DMS79 treated with DMSO at 0.1 percent for 48 hours (cell line): ENCODE data around the gene RAB11FIP5.

Source experiments
- DNase-seq: peaks from one replicate; lab custom pipeline; 2025; lab: John Stamatoyannopoulos, UW

RAB11FIP5 gene

GRCh38 chr2:73111073-73112025 lies 1.4 kb downstream of the RAB11FIP5 start:
- DNase-seq = peak; percentile 24

DNA sequence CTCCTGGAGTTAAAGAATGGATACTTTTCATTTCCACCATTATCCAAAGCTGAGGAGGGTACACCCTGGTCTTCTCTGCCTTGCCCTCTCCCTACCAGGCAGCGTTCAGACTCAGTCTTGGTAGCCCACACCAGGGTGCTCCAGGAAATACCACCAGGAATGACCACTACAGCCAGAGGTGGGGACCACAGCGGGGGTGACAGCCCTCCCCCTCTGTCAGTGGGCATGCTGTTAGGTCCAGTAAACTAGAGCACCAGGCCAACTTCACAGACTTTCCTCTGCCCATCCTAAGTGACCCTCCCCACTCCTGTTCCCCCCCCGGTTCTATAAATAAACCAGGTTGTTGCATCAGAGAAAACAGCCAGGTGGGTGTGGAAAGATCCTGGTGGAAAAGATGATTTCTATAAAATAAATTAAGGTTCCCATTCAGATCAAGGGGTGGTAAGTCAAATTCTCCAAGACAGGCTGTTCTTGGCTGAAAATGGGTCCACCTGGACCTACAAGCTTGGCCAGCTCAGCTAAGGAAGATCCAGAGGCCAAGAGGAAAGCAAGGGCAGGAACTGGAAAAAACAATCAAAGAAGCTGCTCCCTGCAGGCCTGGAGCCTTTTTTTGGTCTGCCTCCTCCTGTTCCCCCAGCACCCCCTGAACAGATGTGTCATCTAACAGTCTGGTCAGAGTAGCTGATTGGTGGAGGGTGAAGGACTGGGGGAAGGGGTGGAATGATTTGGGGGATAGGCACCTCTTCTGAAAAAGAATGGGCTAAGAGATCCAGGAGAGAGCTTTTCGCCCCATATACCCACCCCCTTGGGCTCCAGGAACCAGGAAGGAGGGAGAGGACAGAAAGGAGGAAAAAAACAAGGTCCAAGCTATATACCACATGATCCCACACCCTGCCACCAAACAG lies 2.3 kb downstream of the RAB11FIP5 start:
- DNase-seq = no peak

DNA sequence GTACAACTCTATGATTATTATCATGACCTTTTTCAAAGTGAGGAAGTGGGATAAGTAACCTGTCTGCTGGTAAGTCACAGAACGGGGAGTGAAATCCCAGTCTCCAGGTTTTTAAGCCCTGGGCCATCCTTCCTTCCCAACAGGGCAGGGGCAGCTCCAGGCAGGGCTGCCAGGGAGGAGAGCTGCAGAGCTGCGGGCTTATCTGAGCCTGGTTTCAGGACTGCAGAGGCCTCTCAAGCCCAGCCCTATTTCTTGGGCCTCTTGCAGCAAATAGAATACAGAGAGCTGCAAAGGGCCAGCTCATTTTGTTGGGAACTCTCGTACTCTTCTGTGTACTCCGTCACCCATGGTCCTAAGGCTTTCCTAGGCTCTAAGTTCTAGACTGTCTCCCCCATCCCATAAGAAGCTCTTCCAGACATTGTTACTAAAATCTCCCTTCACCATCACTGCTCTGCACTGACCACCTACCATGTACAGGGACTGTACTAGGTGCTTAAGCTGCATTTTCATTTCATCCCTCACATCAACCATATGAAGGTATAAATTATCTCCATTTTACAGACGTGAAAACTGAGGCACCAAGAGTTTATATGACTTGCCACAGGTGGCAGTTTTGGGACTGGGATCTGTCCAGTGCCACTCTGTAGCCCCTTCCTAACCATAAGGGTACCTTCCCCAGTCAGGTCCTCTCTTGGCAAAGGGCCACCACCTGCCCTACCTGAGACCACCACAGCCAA lies 3.1 kb downstream of the RAB11FIP5 start:
- no peak for DNase-seq

DNA sequence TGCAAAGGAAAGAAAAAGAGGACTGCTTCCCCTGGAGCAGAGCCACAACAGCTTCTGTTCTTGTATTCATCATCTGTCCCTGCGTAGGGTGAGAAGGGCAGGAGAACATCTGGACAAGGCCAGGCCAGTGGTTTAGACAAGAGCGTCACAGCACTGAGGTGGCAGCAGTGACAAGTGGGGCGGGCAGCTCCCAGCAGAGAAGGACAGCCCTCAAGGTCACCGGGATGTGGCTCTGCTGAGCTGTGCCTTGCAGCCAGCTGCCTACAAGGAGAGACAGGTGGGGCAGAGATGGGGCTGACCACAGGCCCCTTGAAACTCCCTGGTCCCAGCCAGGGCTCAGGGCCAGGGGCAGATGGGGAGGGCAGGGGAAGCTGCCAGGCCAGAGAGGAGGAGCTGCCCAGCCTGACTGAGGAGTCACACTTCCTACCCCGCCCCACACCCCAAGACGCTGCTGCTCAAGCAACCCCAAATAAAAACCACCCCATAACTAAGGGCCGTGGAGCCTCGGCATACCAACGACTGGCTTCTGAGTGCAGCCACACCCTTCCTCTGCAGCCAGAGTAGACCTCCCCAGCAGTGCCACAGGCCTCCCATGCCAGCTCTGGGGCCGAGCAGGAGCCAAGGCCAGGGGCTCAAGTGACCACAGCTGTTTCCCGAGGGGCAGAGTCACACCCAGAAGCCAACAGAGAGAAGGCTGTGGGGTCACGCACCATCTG lies 5.4 kb downstream of the RAB11FIP5 start:
- DNase-seq = no peak

DNA sequence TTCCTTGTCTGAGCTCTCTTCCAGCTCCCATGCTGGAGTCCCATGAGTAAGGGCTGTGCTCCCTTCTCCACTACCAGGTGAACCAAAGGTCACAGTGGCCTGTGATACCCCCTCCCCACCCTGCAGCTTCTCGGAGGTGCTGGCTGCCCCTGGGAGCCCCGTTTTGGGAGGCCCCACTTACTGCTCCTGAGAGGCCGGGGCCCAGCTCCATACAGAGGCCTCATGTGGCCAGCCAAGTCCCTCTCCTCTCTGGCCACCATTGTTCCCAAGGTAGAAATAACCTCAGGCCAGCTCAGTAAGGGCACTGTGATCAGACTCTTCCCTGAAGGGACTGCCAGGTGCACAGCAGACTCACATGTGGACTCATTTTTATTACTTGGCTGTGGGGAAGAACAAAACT lies 6.0 kb downstream of the RAB11FIP5 start:
- DNase-seq = no peak

GRCh38 chr2:73105511-73105971 lies 7.2 kb downstream of the RAB11FIP5 start:
- DNase-seq = no peak

DNA sequence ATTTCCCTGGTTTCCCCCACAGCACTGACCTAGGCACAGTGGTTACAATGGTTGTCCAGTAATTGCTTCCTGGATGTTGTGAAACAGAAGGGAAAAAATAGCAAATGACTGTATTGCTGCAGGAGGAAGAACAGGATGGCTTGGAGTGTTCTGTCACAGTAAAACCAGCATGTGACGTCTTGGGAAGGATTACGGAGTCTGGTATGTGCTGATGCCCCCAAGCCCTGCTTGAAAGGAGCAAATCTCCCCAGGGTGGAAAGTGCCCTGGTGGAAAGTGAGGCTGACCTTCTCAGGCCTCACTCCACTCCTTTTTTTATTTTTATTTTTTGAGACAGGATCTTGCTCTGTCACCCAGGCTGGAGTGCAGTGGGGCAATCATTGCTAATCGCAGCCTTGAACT lies 7.8 kb downstream of the RAB11FIP5 start:
- DNase-seq = no peak

DNA sequence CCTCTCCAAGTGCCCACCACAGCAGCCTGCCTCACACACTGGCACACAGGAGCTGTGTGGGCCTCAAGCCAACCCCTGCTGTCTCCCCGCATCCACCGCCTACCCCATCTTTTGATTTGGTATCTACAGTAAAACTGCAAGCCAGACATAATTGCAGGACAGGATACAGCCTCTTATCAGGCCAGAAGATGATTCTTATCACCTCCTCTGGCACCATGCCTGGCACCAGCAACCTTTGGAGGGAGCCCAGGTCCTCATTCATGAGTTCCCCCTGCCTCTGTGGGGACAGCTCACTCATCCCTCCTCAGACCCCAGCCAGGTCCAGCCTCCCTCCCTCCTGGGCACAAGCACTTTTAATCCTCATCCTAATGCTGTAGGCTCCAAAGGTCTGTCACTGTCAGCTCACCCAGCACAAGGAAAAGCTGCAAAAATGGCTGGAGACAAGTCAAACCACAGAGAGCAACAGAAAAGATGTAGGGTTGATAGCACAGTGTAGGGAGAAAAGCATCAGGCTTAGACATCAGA lies 9.7 kb downstream of the RAB11FIP5 start:
- DNase-seq = peak; percentile 15

GRCh38 chr2:73101626-73102256 lies 11.0 kb downstream of the RAB11FIP5 start:
- DNase-seq = no peak

DNA sequence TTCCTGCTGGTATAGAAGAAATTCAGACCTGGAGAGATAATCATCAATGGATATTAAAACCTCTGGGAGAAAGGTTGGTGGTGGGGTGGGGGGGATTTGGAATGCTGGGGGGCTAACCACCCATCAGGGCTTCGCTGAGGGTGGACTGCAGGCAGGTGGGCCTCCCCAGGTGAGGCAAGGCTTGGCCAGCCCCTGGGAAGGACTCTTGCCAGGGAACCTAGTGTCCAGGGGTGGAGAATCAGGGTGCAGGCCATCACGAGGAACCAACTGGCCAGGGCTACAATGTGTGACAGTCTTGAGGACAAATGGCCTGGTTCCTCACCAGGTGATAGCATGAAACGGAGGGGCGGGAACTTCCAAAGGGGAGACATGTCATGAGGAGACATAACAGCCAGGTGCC lies 11.8 kb downstream of the RAB11FIP5 start:
- no peak for DNase-seq

DNA sequence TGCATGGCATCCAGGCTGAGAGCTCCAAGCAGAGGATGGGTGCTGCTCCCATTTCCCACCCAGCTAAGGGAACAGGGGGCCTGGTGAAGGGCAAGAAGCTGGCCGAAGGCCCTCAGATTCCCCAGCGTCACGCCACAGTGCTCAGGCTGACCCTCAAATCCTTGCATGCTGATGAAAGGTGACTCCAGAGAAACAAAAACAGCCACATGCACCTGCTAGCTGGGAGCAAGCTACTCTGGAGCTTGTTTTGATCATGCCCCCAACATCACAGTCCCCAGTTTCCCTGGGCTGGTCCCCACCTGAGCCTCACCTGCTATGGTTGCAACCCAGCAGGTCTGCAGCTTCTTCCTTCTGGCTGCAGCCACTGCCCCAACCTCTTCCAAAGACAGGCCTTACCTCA lies 13.3 kb downstream of the RAB11FIP5 start:
- DNase-seq = no peak

GRCh38 chr2:73095910-73096309 lies 16.8 kb downstream of the RAB11FIP5 start:
- DNase-seq = no peak

GRCh38 chr2:73093601-73094218 lies 19.0 kb downstream of the RAB11FIP5 start:
- DNase-seq = peak; percentile 25

- no peak for DNase-seq
These were observed 20.5 kb downstream of the RAB11FIP5 start for GRCh38 chr2:73092146-73092783.

DNA sequence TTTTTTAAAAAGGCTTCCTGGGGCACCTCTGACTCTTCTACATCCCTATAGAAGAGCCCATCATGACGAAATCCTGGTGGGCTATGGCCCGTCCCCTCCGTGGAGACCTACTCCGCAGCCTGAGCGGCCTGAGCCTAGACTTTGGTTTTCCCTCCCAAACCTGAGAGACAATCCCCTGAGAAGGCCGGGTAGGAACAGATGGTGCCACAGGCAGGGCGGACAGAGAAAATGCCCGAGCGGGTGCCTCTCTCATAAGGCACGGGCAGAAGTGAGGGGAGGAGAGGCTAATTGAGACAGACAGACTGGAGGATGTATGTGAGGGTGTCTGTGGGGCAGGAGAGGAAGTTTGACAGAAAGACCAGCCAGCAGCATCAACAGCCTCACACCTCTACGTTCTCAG lies 21.1 kb downstream of the RAB11FIP5 start:
- DNase-seq = no peak

DNA sequence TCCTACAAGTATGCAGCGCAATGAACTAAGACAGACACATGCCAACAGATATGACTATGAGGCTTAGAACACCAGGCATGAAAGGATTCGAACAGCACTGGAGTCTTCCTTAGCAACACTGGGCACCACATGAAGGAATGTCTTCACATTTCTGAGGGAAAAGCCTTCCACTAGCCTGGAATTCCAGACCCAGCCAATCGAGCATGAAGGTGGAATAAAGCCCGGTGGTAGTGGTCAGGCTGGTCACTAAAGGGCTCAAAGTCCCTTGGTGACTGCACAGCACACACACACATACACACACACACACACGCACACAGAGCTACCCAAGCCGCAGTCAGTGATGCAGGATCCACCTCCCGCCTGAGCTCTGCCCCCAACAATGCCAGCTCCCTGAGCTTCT lies 21.6 kb downstream of the RAB11FIP5 start:
- DNase-seq = no peak

GRCh38 chr2:73089270-73090030 lies 23.3 kb downstream of the RAB11FIP5 start:
- no peak for DNase-seq

DNA sequence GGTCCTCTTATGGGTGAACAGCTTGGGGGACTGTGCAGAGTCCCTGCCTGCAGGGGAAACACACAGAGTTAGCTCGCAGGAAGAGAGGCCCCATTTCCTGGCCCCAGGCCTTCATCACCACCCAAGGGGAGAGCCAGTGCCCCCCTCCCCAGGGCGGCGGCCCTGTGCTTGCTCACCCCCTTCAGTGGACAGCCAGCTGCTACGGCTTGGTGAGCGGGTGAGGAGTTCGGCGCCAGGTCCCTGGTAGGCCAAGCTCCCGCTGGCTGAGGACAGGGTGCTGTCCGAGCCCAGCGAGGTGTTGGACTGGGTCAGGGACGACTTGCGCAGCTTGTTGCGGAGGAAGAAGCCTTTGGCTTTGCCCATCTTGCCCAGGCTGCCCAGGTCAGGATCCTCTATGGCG lies 24.0 kb downstream of the RAB11FIP5 start:
- DNase-seq = no peak

GRCh38 chr2:73088211-73088610 lies 24.5 kb downstream of the RAB11FIP5 start:
- DNase-seq = no peak
